Pancreas (tissue), 10 donors: Measurements from ENCODE around the gene CRIP1. TPM values are rescaled to one million over a fixed set of nuclear protein-coding genes. Genes with fewer than 3 reads are reported as not detected.
A peak's percentile ranks its signal among the peaks of the same experiment; 100 is the strongest.

Experiments
- ATAC-seq, 4 donors: fragments of 200-7000 bp; cut with Tn5 transposase; one replicate each; pipeline versions ENCODE4 v1.8.0 to v1.9.1; 2020; ENCODE audit warnings: mild to moderate bottlenecking in 4 of 4, moderate library complexity in 4 of 4
- DNase-seq, 6 donors: peaks; one replicate each; pipeline ENCODE4 v3.0.0-alpha.2; 2020
- FAIRE-seq: peaks from 2 replicates; lab custom pipeline; 2012; peaks lifted over from hg19 to GRCh38; lab: Jason Lieb, UNC
- H3K27ac ChIP-seq, 4 donors: fragments of 200-600 bp; sonication (generic); 1 replicate in 3 of 4; 2 replicates in 1 of 4; pipeline versions ENCODE4 v1.5.0 to v1.8.0; 2020
- H3K27me3 ChIP-seq, 4 donors: fragments of 200-600 bp; one replicate each; pipeline ENCODE4 v1.8.0; 2021
- H3K36me3 ChIP-seq, 3 donors: fragments of 200-600 bp; sonication (generic) in 1 of 3; one replicate each; pipeline versions ENCODE4 v1.5.0 to v1.8.0; 2020 to 2021
- H3K4me1 ChIP-seq, 3 donors: fragments of 200-600 bp; one replicate each; pipeline ENCODE4 v1.8.0; 2021
- H3K4me3 ChIP-seq, 4 donors: fragments of 200-600 bp; sonication (generic) in 2 of 4; one replicate each; pipeline versions ENCODE4 v1.5.0 to v1.8.0; 2020 to 2021
- H3K9me3 ChIP-seq, 4 donors: fragments of 200-600 bp; one replicate each; pipeline ENCODE4 v1.8.0; 2021
- CTCF ChIP-seq, 4 donors: fragments of 200-600 bp; sonication (generic) in 3 of 4; IDR thresholded peaks; one replicate each; pipeline versions ENCODE4 v1.5.0 to v1.8.0; 2021; ENCODE audit warnings: antibody characterized with exemption in 4 of 4
- WGBS, 2 donors: extraction: QIAGEN DNeasy Blood & Tissue Kit; methylation state at CpG; one replicate each; pipeline ENCODE4 v1.1.7; 2013; 5-methylcytosine and 5-hydroxymethylcytosine counted together
- intact Hi-C, 3 donors: fragments of 100-400 bp; cut with DNase I; formaldehyde crosslinking; loops; one replicate each; pipeline versions ENCODE4 v1.11.1 to v1.14.2; 2022
- polyA plus RNA-seq, 2 donors: library from polyadenylated mRNA; stranded (reverse); fragments of 200-250 nt; gene quantifications; one replicate each; pipeline ENCODE4 v1.2.3, GENCODE V29; 2013
- total RNA-seq, 6 donors: library from RNA; stranded (reverse); fragmentation: NEBNext Ultra II Directional in 4 of 6; extraction: Animal tissue kit (Norgen Biotek cat#: 25700) in 4 of 6; gene quantifications; one replicate each; pipeline versions ENCODE4 v1.2.1 to v1.2.4, GENCODE V29; 2021 to 2023
- donor health status: healthy with polysubstance abuse.
- donor health status: DM: no; HTN: no; CAD: no; lungs with moderate emphysema.
- donor health status: DM: no; HTN: no; CAD: no.
- donor health status: control.
- donor health status: control.
- donor health status: Bipolar disorder and iron deficiency.
- donor health status: DM: yes; HTN: yes; CAD: no.
- donor health status: DM: no; HTN: no; CAD: no.
- donor health status: DM: no; HTN: no; CAD: no.
- donor health status: DM: yes; HTN: yes; CAD: no.

Gene CRIP1
- total and polyA plus RNA-seq, 8 donors, result 2.4 to 71.0 (median 9.3) TPM

GRCh38 chr14:105533811-105534498 is 47.3 kb downstream of the CRIP1 start:
- Histone ChIP-seq H3K4me3 (no peak overlapping the region), H3K36me3 (no peaks in the 10 kb centered on the region), H3K27me3 (no peaks in the 10 kb centered on the region), H3K9me3 (no peaks in the 10 kb centered on the region), H3K4me1 (no peaks in the 10 kb centered on the region), H3K27ac (no peak overlapping the region)
- no peak for FAIRE-seq
- intact Hi-C loops, result no loop called here
- 48 to 65% methylated on average over 21 of the region's 21 CpGs for WGBS, 2 donors
- ATAC-seq, result no peak
- no peak for TF ChIP-seq CTCF (IDR thresholded peaks at IDR 0.05)
- no peak for DNase-seq

GRCh38 chr14:105534586-105534985 is 47.9 kb downstream of the CRIP1 start:
- H3K36me3 ChIP-seq, result no peaks in the 10 kb centered on the region
- no peak overlapping the region for H3K27ac ChIP-seq
- 50 to 62% methylated on average over 13 of the region's 13 CpGs for WGBS, 2 donors
- no peaks in the 10 kb centered on the region for H3K4me1 ChIP-seq
- FAIRE-seq (no peak), ATAC-seq (no peak), DNase-seq (peak in 1 of 6 donors; percentile 46)
- no peak for TF ChIP-seq CTCF (IDR thresholded peaks at IDR 0.05)
- H3K4me3 ChIP-seq, result no peak overlapping the region
- no peaks in the 10 kb centered on the region for H3K27me3 ChIP-seq
- intact Hi-C loops, result no loop called here
- no peaks in the 10 kb centered on the region for H3K9me3 ChIP-seq

GRCh38 chr14:105536051-105536450 is 49.4 kb downstream of the CRIP1 start:
- 62 to 71% methylated on average over 7 of the region's 7 CpGs for WGBS, 2 donors
- intact Hi-C loops, result no loop called here
- ATAC-seq (no peak), DNase-seq (peak in 2 of 6 donors; percentile 35 to 55), FAIRE-seq (no peak)
- H3K36me3 ChIP-seq, result no peaks in the 10 kb centered on the region
- no peaks in the 10 kb centered on the region for H3K9me3 ChIP-seq
- TF ChIP-seq CTCF (IDR thresholded peaks at IDR 0.05), result no peak
- H3K4me3 ChIP-seq, result no peak overlapping the region
- no peaks in the 10 kb centered on the region for H3K4me1 ChIP-seq
- no peak overlapping the region for H3K27ac ChIP-seq
- no peaks in the 10 kb centered on the region for H3K27me3 ChIP-seq

GRCh38 chr14:105536691-105537579 is 50.2 kb downstream of the CRIP1 start:
- Histone ChIP-seq H3K9me3 (no peaks in the 10 kb centered on the region), H3K27me3 (no peaks in the 10 kb centered on the region), H3K4me3 (no peak overlapping the region), H3K4me1 (no peaks in the 10 kb centered on the region), H3K36me3 (no peaks in the 10 kb centered on the region), H3K27ac (no peak overlapping the region)
- no peak for TF ChIP-seq CTCF (IDR thresholded peaks at IDR 0.05)
- no peak for FAIRE-seq
- no peak for ATAC-seq
- WGBS, 2 donors, result 54 to 63% methylated on average over 32 to 34 of the region's 34 CpGs
- intact Hi-C loops, result no loop called here
- DNase-seq, result peak in 1 of 6 donors; percentile 52
